OCI-LY7 (cell line): ENCODE results near the gene CXCL9. TPM values are rescaled to one million over a fixed set of nuclear protein-coding genes. Genes with fewer than 3 reads are reported as not detected.

Experiments
- BruUV-seq: library from RNA; stranded (reverse); fragments of 400-500 nt; replicated peaks from 2 replicates; lab custom pipeline; 2021; lab: Mats Ljungman, UMichigan
- CTCF ChIA-PET: fragments of 300-600 bp; sonication (Branson Sonifier 250); formaldehyde crosslinking; loops from one replicate; lab custom pipeline; 2022; ENCODE audit warnings: antibody characterized with exemption; ENCODE audit not compliant: unreplicated experiment; lab: Charles Lee
- POLR2A ChIA-PET: fragments of 300-600 bp; sonication (Branson Sonifier 250); formaldehyde crosslinking; loops from one replicate; lab custom pipeline; 2022; ENCODE audit warnings: antibody characterized with exemption; lab: Charles Lee
- DNase-seq: peaks from one replicate; pipeline ENCODE4 v3.0.0-alpha.2; 2015; ENCODE audit warnings: low spot score
- H2AFZ ChIP-seq: fragments of 200-600 bp; sonication (generic), shearing (Covaris generic); 2 replicates; pipeline ENCODE4 v1.6.1; 2014; ENCODE audit warnings: mild to moderate bottlenecking, antibody characterized with exemption, low read length, moderate library complexity
- H3K27ac ChIP-seq: fragments of 200-600 bp; sonication (generic); 2 replicates; pipeline ENCODE4 v1.5.1; 2014; ENCODE audit warnings: mixed run types, low read depth, mild to moderate bottlenecking, moderate library complexity, low read length, inconsistent platforms; ENCODE audit not compliant: poor library complexity, severe bottlenecking
- H3K36me3 ChIP-seq: fragments of 200-600 bp; sonication (generic); 2 replicates; pipeline ENCODE4 v1.6.1; 2014; ENCODE audit warnings: mild to moderate bottlenecking, antibody characterized with exemption, low read length, moderate library complexity, mixed read lengths; ENCODE audit not compliant: insufficient read depth
- H3K4me1 ChIP-seq: fragments of 200-600 bp; sonication (generic); 2 replicates; pipeline ENCODE4 v1.5.1; 2014; ENCODE audit warnings: mild to moderate bottlenecking, low read length; ENCODE audit not compliant: insufficient read depth, poor library complexity, severe bottlenecking
- H3K4me2 ChIP-seq: fragments of 200-600 bp; sonication (generic); 2 replicates; pipeline ENCODE4 v1.6.1; 2014; ENCODE audit warnings: mild to moderate bottlenecking, low read length
- H3K4me3 ChIP-seq: fragments of 200-600 bp; sonication (generic); 2 replicates; pipeline ENCODE4 v1.5.1; 2014; ENCODE audit warnings: mild to moderate bottlenecking, low read depth, low read length; ENCODE audit not compliant: poor library complexity, severe bottlenecking
- H3K79me2 ChIP-seq: fragments of 200-600 bp; sonication (generic); 2 replicates; pipeline ENCODE4 v1.6.1; 2016; ENCODE audit warnings: low read depth, mild to moderate bottlenecking, low read length, moderate library complexity, mixed read lengths; ENCODE audit not compliant: insufficient read depth
- H3K9me2 ChIP-seq: fragments of 200-600 bp; sonication (generic); 2 replicates; pipeline ENCODE4 v1.6.1; 2016; ENCODE audit warnings: mild to moderate bottlenecking, low read length, mixed read lengths; ENCODE audit not compliant: insufficient read depth
- H3K9me3 ChIP-seq: fragments of 200-600 bp; sonication (generic); 2 replicates; pipeline ENCODE4 v1.6.1; 2014; ENCODE audit warnings: mild to moderate bottlenecking, mixed run types, low read length, mixed read lengths
- H4K20me1 ChIP-seq: fragments of 200-600 bp; sonication (generic); 2 replicates; pipeline ENCODE4 v1.6.1; 2014; ENCODE audit warnings: mild to moderate bottlenecking, antibody characterized with exemption, low read length, moderate library complexity, mixed read lengths; ENCODE audit not compliant: insufficient read depth
- EZH2phosphoT487 ChIP-seq: fragments of 200-600 bp; sonication (generic); IDR thresholded peaks from 2 replicates; pipeline ENCODE4 v1.6.1; 2018; ENCODE audit warnings: low read depth, borderline replicate concordance, mild to moderate bottlenecking, mixed run types, antibody characterized with exemption, low read length, moderate library complexity, mixed read lengths
- intact Hi-C: fragments of 100-400 bp; cut with micrococcal nuclease; formaldehyde crosslinking; loops from one replicate; pipeline ENCODE4 v1.10.0; 2022; ENCODE audit not compliant: unreplicated experiment
- total RNA-seq, 2 experiments: library from RNA; depleted of rRNA in 1 of 2; stranded (reverse); fragments of >200 nt in 1 of 2; shearing (Covaris generic) in 1 of 2; gene quantifications; 2 replicates each; pipeline ENCODE4 v1.2.3, GENCODE V29; 2014 to 2022
- TF ChIP-seq, protein P1 (sequence below): fragments of 200-600 bp; sonication (generic); conservative IDR thresholded peaks from 2 replicates; pipeline ENCODE4 v1.5.1; 2014; ENCODE audit warnings: mild to moderate bottlenecking, antibody characterized with exemption, low read length, moderate library complexity, mixed read lengths

CXCL9 gene
- total RNA-seq, 2 experiments from 2014 or later: 0.13 TPM; not detected in 1

DNA sequence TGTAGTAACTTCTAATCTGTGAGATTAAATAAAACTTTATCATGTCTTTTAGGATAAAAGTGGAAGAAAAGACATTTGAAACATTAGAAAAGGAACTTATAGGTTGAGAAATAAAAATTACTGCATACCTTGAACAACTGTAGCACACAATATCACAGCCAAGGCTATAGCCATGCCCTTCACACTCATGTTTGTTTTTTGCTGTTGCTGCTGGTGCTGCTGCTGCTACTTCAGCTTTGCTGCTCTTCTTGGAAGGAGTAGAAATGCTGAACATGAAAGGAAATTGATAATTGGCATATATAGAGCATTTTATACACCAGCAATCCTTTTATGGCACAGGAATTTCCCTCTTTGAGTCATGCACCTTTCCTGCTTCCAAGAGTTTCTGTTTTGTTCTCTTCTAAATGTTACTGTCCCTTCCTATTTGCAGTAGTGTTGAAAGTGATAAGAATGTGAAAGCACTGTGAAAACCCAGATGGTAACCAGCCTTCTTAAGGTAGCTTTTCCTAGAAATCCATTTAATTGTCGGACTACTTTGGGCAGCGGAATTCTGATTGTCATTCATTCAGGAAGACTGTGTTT, 28.6 kb upstream of the CXCL9 start, which contains the start of gene CXCL11:
CXCL11 (minus strand) TSS at position 272 of the 582 bp plus-strand sequence; CDS start at position 189, 83 bp downstream.
- TF ChIP-seq EZH2phosphoT487: no peak
- TF ChIP-seq, protein P1, sequence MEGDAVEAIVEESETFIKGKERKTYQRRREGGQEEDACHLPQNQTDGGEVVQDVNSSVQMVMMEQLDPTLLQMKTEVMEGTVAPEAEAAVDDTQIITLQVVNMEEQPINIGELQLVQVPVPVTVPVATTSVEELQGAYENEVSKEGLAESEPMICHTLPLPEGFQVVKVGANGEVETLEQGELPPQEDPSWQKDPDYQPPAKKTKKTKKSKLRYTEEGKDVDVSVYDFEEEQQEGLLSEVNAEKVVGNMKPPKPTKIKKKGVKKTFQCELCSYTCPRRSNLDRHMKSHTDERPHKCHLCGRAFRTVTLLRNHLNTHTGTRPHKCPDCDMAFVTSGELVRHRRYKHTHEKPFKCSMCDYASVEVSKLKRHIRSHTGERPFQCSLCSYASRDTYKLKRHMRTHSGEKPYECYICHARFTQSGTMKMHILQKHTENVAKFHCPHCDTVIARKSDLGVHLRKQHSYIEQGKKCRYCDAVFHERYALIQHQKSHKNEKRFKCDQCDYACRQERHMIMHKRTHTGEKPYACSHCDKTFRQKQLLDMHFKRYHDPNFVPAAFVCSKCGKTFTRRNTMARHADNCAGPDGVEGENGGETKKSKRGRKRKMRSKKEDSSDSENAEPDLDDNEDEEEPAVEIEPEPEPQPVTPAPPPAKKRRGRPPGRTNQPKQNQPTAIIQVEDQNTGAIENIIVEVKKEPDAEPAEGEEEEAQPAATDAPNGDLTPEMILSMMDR: no peak
- Histone ChIP-seq H3K9me2 (no peaks in the 10 kb centered on the region), H3K4me2 (no peak within 1 kb of the TSS), H3K36me3 (no peaks in the 10 kb centered on the region), H3K27ac (no peak within 1 kb of the TSS), H3K79me2 (no peaks in the 10 kb centered on the region), H4K20me1 (no peaks in the 10 kb centered on the region), H3K4me1 (no peaks in the 10 kb centered on the region), H2AFZ (no peak within 1 kb of the TSS), H3K4me3 (no peak within 1 kb of the TSS), H3K9me3 (no peaks in the 10 kb centered on the region)
- no peak for DNase-seq
- POLR2A ChIA-PET: interaction anchor here (0.5 to 2.0 kb wide), 5 partner anchors 10 to 736 kb away, joined by 3 to 7 read pairs (median 4); no protein-coding TSS in a partner anchor
- CTCF ChIA-PET: no interaction called here
- no TSS peak for BruUV-seq
- intact Hi-C loops: no loop called here

DNA sequence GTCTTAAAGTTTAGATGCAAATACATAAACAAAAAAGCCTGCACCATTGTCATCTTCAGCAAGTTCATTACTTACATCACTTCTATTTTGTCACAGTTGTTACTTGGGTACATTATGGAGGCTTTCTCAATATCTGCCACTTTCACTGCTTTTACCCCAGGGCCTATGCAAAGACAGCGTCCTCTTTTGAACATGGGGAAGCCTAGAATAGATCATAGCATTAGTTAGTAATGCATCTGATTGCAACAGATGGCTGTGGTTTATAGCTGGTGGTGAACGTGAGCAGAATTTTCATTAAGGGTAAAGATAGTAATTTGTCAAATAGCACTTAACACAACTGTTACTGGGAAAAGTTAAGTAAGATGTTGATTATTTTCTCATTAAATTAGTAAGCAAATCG, 27.8 kb upstream of the CXCL9 start:
- H4K20me1 ChIP-seq: no peaks in the 10 kb centered on the region
- no peak overlapping the region for H3K4me3 ChIP-seq
- H3K27ac ChIP-seq: no peak overlapping the region
- BruUV-seq: no TSS peak
- no peak for DNase-seq
- ChIA-PET CTCF (no interaction called here), POLR2A (interaction anchor here (0.6 to 2.0 kb wide), 5 partner anchors 9 to 737 kb away, joined by 3 to 7 read pairs (median 4); no protein-coding TSS in a partner anchor)
- H3K79me2 ChIP-seq: no peaks in the 10 kb centered on the region
- no peaks in the 10 kb centered on the region for H3K36me3 ChIP-seq
- H2AFZ ChIP-seq: no peak overlapping the region
- no peak overlapping the region for H3K4me2 ChIP-seq
- no peaks in the 10 kb centered on the region for H3K9me3 ChIP-seq
- no peaks in the 10 kb centered on the region for H3K9me2 ChIP-seq
- H3K4me1 ChIP-seq: no peaks in the 10 kb centered on the region
- TF ChIP-seq, protein P1: no peak
- no peak for TF ChIP-seq EZH2phosphoT487
- intact Hi-C loops: no loop called here

DNA sequence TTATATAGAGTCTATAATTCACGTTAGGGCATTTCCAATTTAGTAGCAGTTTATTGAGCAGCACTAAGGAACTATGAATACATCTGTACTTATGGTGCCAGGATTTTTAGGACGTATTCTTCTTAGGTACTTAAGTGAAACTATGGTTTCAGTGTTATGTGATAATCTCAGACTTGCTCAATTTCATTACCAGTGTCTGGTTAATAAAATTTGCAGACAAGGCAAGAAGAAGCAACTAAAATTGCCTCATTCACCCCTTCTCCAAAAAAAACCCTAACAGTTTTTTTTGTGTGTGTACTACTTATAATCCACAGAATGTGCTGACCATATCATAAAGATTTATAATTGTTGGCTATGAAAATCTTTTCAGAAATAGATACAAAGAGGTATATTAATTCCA, 22.0 kb upstream of the CXCL9 start:
- no peak overlapping the region for H3K4me2 ChIP-seq
- no peaks in the 10 kb centered on the region for H3K36me3 ChIP-seq
- intact Hi-C loops: no loop called here
- no peak for DNase-seq
- ChIA-PET POLR2A (no interaction called here), CTCF (no interaction called here)
- no peaks in the 10 kb centered on the region for H4K20me1 ChIP-seq
- no peaks in the 10 kb centered on the region for H3K4me1 ChIP-seq
- no peak overlapping the region for H2AFZ ChIP-seq
- TF ChIP-seq, protein P1: no peak
- no TSS peak for BruUV-seq
- H3K27ac ChIP-seq: no peak overlapping the region
- H3K9me3 ChIP-seq: no peaks in the 10 kb centered on the region
- no peaks in the 10 kb centered on the region for H3K79me2 ChIP-seq
- no peak overlapping the region for H3K4me3 ChIP-seq
- no peaks in the 10 kb centered on the region for H3K9me2 ChIP-seq
